ENCODE measurements around the gene GALR3.

Gene GALR3

GRCh38 chr22:37860796-37861421, 37.7 kb downstream of the GALR3 start (continued):
- TF ChIP-seq, protein P1, sequence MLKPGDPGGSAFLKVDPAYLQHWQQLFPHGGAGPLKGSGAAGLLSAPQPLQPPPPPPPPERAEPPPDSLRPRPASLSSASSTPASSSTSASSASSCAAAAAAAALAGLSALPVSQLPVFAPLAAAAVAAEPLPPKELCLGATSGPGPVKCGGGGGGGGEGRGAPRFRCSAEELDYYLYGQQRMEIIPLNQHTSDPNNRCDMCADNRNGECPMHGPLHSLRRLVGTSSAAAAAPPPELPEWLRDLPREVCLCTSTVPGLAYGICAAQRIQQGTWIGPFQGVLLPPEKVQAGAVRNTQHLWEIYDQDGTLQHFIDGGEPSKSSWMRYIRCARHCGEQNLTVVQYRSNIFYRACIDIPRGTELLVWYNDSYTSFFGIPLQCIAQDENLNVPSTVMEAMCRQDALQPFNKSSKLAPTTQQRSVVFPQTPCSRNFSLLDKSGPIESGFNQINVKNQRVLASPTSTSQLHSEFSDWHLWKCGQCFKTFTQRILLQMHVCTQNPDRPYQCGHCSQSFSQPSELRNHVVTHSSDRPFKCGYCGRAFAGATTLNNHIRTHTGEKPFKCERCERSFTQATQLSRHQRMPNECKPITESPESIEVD (tag by site-specific recombination; IDR thresholded peaks at IDR 0.05) = 0 out of 2 replicates have a peak, but pooled peaks have one; percentile 23
- TF ChIP-seq BCL11B (tag by site-specific recombination; IDR thresholded peaks at IDR 0.05; ENCODE audit: low read depth) (no peak), ZNF335 (tag by site-specific recombination; conservative IDR thresholded peaks at IDR 0.05) (no peak), ZNF571 (tag by site-specific recombination; IDR thresholded peaks at IDR 0.05) (no peak), HOXA7 (CRISPR knock-in tag; IDR thresholded peaks at IDR 0.05; ENCODE audit: borderline replicate concordance) (no peak)

- POLR2A ChIA-PET = interaction anchor here (0.6 to 2.4 kb wide), 11 partner anchors 10 to 424 kb away, joined by 3 to 23 read pairs (median 4); partner anchors contain the start of genes ANKRD54, EIF3L, GCAT and MICALL1
Observed at GRCh38 chr22:37862570-37863325, 39.6 kb downstream of the GALR3 start.

DNA sequence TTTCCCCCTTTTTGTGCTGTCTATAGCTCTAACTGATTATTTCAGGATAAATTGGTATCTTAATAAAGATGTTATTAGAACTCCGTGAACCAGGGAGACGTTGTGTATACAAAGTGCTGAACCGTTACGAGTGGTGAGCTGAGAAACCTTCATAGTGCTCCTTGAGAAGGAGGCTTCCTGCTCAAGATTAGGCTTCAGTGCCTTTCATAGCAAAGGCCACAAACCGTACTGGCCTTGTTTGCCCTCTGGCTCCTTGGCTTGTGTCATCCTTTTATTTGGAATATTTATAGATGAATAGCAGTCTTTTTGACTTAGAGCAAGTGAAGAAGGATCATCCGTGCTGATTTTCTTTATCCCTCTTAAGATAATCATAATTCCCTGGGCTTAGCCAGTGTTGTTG, 42.3 kb downstream of the GALR3 start:
- Histone ChIP-seq H3K4me1 (ENCODE audit: control insufficient read depth, insufficient read depth, low read length) (peaks cover 4% of the 10 kb centered on the region; the same call in 1 of the 2 replicates), H3K4me3 (ENCODE audit: low read depth, low read length) (no peak overlapping the region), H3K9me3 (ENCODE audit: control insufficient read depth, insufficient read depth, low read depth, low read length) (no peaks in the 10 kb centered on the region), H3K36me3 (ENCODE audit: control insufficient read depth in 2 of 2, insufficient read depth in 1 of 2, low read length in 2 of 2) (peaks cover 86 to 93% of the 10 kb centered on the region in 2 experiments), H3K27ac (ENCODE audit: extremely low read depth, low read depth, low read length) (peak overlapping the region; percentile 9; the same call in 1 of the 2 replicates)
- CTCF ChIA-PET = interaction anchor here (0.6 to 11.2 kb wide), 5 partner anchors 13 to 48 kb away, joined by 4 to 208 read pairs (median 6); no protein-coding TSS in a partner anchor
- POLR2A ChIA-PET = no interaction called here
- TF ChIP-seq ZNF292 (tag by site-specific recombination; IDR thresholded peaks at IDR 0.05; ENCODE audit: borderline replicate concordance, low read depth) = no peak
- TF ChIP-seq ZBTB20 (tag by site-specific recombination; IDR thresholded peaks at IDR 0.05) = no peak
- no peak for TF ChIP-seq ZNF19 (tag by site-specific recombination; IDR thresholded peaks at IDR 0.05; ENCODE audit: low read depth)
- TF ChIP-seq ZNF24 (tag by site-specific recombination; IDR thresholded peaks at IDR 0.05) = no peak
- no peak for TF ChIP-seq ZNF366 (tag by site-specific recombination; conservative IDR thresholded peaks at IDR 0.05)
- no peak for TF ChIP-seq ZNF521 (tag by site-specific recombination; IDR thresholded peaks at IDR 0.05)
- TF ChIP-seq ZNF670 (tag by site-specific recombination; IDR thresholded peaks at IDR 0.05; ENCODE audit: low read depth) = no peak
- no peak for TF ChIP-seq ZNF658 (tag by site-specific recombination; IDR thresholded peaks at IDR 0.05)
- TF ChIP-seq ZNF747 (tag by site-specific recombination; IDR thresholded peaks at IDR 0.05) = no peak
- TF ChIP-seq ZNF621 (tag by site-specific recombination; IDR thresholded peaks at IDR 0.05) = no peak
- no peak for TF ChIP-seq GLIS1 (tag by site-specific recombination; IDR thresholded peaks at IDR 0.05)

More at GRCh38 chr22:37862570-37863325, 39.6 kb downstream of the GALR3 start:
- no peak for TF ChIP-seq ZNF16 (tag by site-specific recombination; IDR thresholded peaks at IDR 0.05; ENCODE audit: low read depth)
- peak; percentile 90 for TF ChIP-seq SCRT2 (tag by site-specific recombination; IDR thresholded peaks at IDR 0.05)
- peak; percentile 78; the same call in 1 of the 2 replicates for TF ChIP-seq SCRT1 (tag by site-specific recombination; IDR thresholded peaks at IDR 0.05; ENCODE audit: borderline replicate concordance)
- peak; percentile 89 for TF ChIP-seq PRDM1 (tag by site-specific recombination; IDR thresholded peaks at IDR 0.05)
- peak overlapping the region; percentile 39 for H3K27ac ChIP-seq (ENCODE audit: extremely low read depth, low read depth, low read length)
- H3K36me3 ChIP-seq (ENCODE audit: control insufficient read depth in 2 of 2, insufficient read depth in 1 of 2, low read length in 2 of 2) = peaks cover 83 to 92% of the 10 kb centered on the region in 2 experiments
- no peak overlapping the region for H3K4me3 ChIP-seq (ENCODE audit: low read depth, low read length)
- peaks cover 4% of the 10 kb centered on the region; the same call in 1 of the 2 replicates for H3K4me1 ChIP-seq (ENCODE audit: control insufficient read depth, insufficient read depth, low read length)
- no peaks in the 10 kb centered on the region for H3K9me3 ChIP-seq (ENCODE audit: control insufficient read depth, insufficient read depth, low read depth, low read length)
- CTCF ChIA-PET = interaction anchor here (0.5 to 11.2 kb wide), 55 partner anchors 7 to 1005 kb away, joined by 3 to 208 read pairs (median 4); partner anchors contain the start of genes ANKRD54, C22orf23, GALR3 and GCAT

Data from HEK293 (cell line).